Central memory CD8-positive, alpha-beta T cell (primary cell): Measurements from ENCODE around the gene AGFG1.
A peak's percentile ranks its signal among the peaks of the same experiment; 100 is the strongest.
"Not testable (repeated sequence)": the region's sequence is repeated elsewhere in the genome, so short reads cannot be mapped to it uniquely, and the experiment has no call there.

Experiments
- ATAC-seq: fragments of 150-1000 bp; cut with Tn5 transposase; replicated peaks from 2 replicates; pipeline ENCODE4 v1.10.0; 2022; ENCODE audit warnings: mild to moderate bottlenecking, moderate FRiP score, moderate number of reproducible peaks; ENCODE audit not compliant: poor library complexity, severe bottlenecking; ENCODE audit errors: extremely low read depth
- DNase-seq, 2 donors: peaks; one replicate each; pipeline ENCODE4 v3.0.0; 2021; ENCODE audit warnings: low spot score in 2 of 2
- H3K27ac Mint-ChIP-seq: one replicate; pipeline ENCODE4 v1.8.0; 2022; ENCODE audit warnings: low read depth, mild to moderate bottlenecking, moderate library complexity, mixed read lengths
- H3K27me3 Mint-ChIP-seq: one replicate; pipeline ENCODE4 v1.8.0; 2022; ENCODE audit warnings: mixed read lengths
- H3K36me3 Mint-ChIP-seq: one replicate; pipeline ENCODE4 v1.8.0; 2022; ENCODE audit warnings: mild to moderate bottlenecking, moderate library complexity, mixed read lengths; ENCODE audit not compliant: insufficient read depth
- H3K4me1 Mint-ChIP-seq: one replicate; pipeline ENCODE4 v1.8.0; 2022; ENCODE audit warnings: mixed read lengths
- H3K4me3 Mint-ChIP-seq: one replicate; pipeline ENCODE4 v1.8.0; 2022; ENCODE audit warnings: mild to moderate bottlenecking, moderate library complexity, mixed read lengths
- H3K9me3 Mint-ChIP-seq: one replicate; pipeline ENCODE4 v1.8.0; 2022; ENCODE audit warnings: mixed read lengths

The AGFG1 gene

GRCh38 chr2:227509824-227510619, 38.1 kb downstream of the AGFG1 start:
- ATAC-seq (no peak), DNase-seq (no peak)
- Mint-ChIP-seq H3K36me3 (peaks cover 2% of the 10 kb centered on the region), H3K4me1 (peaks cover 86% of the 10 kb centered on the region), H3K27me3 (no peaks in the 10 kb centered on the region), H3K4me3 (no peak overlapping the region), H3K27ac (no peak overlapping the region), H3K9me3 (no peaks in the 10 kb centered on the region)

DNA sequence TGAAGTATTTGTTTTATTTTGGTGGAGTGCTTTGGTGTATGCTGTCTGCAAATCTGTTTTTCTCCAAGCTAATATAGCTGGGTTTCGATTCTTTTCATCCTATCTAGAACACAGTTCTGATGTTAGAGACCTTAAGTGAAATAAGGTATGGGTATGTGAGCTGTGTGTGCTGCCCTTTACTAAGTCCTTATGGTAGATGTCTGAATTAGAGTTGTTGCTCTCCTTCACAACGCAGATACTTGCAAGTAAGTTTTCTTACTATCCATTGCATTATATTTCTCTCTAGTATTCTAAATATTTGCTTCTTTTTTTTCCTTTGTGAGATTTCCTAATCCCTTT, 38.6 kb downstream of the AGFG1 start:
- Mint-ChIP-seq H3K4me3 (no peak overlapping the region), H3K27me3 (no peaks in the 10 kb centered on the region), H3K36me3 (peaks cover 2% of the 10 kb centered on the region), H3K4me1 (peaks cover 86% of the 10 kb centered on the region), H3K9me3 (no peaks in the 10 kb centered on the region), H3K27ac (no peak overlapping the region)
- DNase-seq (no peak), ATAC-seq (no peak)

- no peak for DNase-seq
- ATAC-seq: no peak
- Mint-ChIP-seq H3K4me3 (no peak overlapping the region), H3K9me3 (no peaks in the 10 kb centered on the region), H3K36me3 (peaks cover 2% of the 10 kb centered on the region), H3K4me1 (peaks cover 86% of the 10 kb centered on the region), H3K27me3 (no peaks in the 10 kb centered on the region), H3K27ac (no peak overlapping the region)
Measured at GRCh38 chr2:227511239-227511930, 39.4 kb downstream of the AGFG1 start.

DNA sequence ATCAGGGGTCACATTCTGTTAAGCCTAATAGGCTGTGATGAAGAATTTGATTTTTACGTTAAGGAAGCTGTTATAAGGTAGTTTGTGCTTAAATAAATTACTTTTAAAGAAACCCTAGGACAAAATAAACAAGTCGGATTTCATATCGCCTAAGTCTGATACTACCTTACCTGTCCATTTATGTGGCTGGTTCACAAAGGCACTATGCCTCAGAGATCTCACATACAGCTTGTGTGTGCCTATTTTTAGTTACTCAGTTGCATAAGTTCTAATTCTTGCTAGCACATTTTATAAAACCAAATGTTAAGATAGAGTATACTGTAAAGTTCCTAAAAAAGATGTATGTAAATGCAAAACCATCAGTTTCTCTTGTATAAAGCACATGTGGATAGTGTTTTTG, 40.0 kb downstream of the AGFG1 start:
- no peak overlapping the region for H3K4me3 Mint-ChIP-seq
- H3K27me3 Mint-ChIP-seq: no peaks in the 10 kb centered on the region
- no peak overlapping the region for H3K27ac Mint-ChIP-seq
- ATAC-seq: no peak
- H3K36me3 Mint-ChIP-seq: peaks cover 2% of the 10 kb centered on the region
- no peaks in the 10 kb centered on the region for H3K9me3 Mint-ChIP-seq
- no peak for DNase-seq
- peaks cover 83% of the 10 kb centered on the region for H3K4me1 Mint-ChIP-seq

DNA sequence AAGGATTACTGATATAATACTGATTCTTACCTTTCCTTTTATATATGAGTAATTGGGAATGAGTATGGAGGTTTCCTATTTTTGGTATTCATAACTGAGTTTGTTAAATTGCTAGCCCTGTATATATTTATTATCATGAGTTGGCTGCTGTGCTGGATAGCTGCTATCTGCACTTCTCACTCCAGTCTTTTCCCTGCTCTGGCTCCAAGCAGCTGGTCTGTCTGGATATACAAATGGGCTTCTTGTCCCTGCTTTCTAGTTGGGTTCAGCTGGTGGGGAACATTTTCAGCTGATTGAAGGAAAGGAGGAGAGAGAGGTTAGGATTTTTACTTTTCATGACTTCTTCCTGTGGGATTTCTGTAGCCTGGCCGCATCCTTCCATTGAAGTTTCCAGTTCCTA, 41.2 kb downstream of the AGFG1 start:
- Mint-ChIP-seq H3K27me3 (no peaks in the 10 kb centered on the region), H3K36me3 (peaks cover 4% of the 10 kb centered on the region), H3K4me1 (peaks cover 91% of the 10 kb centered on the region), H3K9me3 (no peaks in the 10 kb centered on the region), H3K27ac (no peak overlapping the region), H3K4me3 (no peak overlapping the region)
- DNase-seq (no peak), ATAC-seq (no peak)

DNA sequence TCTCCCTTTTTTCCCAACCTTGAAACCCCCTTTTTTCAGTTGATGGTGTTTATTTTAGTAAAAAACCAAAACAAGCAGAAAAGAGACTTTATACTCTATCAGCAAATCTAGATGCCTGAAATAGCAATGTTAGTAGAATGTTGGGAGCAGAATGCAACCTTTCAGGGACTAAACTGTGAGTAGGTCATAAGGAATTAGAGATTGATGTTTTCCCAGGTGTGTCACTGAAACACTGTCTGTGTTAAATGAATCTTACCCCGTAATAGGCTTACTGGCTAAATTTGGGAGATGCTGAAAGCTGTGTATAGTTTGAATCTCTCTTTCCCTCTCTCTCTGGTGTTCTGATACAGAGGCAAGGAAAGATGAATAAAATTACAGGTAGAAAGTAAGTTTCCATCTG, 43.8 kb downstream of the AGFG1 start:
- H3K4me1 Mint-ChIP-seq: peaks cover 78% of the 10 kb centered on the region
- ATAC-seq (no peak), DNase-seq (no peak)
- no peak overlapping the region for H3K27ac Mint-ChIP-seq
- no peaks in the 10 kb centered on the region for H3K27me3 Mint-ChIP-seq
- H3K9me3 Mint-ChIP-seq: no peaks in the 10 kb centered on the region
- H3K36me3 Mint-ChIP-seq: peaks cover 6% of the 10 kb centered on the region
- no peak overlapping the region for H3K4me3 Mint-ChIP-seq

GRCh38 chr2:227517724-227518123, 45.8 kb downstream of the AGFG1 start:
- ATAC-seq: no peak
- peaks cover 9% of the 10 kb centered on the region for H3K36me3 Mint-ChIP-seq
- no peaks in the 10 kb centered on the region for H3K27me3 Mint-ChIP-seq
- no peak for DNase-seq
- peaks cover 61% of the 10 kb centered on the region for H3K4me1 Mint-ChIP-seq
- H3K4me3 Mint-ChIP-seq: no peak overlapping the region
- H3K9me3 Mint-ChIP-seq: no peaks in the 10 kb centered on the region
- H3K27ac Mint-ChIP-seq: no peak overlapping the region

GRCh38 chr2:227518278-227518865, 46.4 kb downstream of the AGFG1 start:
- H3K4me1 Mint-ChIP-seq: peaks cover 55% of the 10 kb centered on the region
- not testable (repeated sequence) for ATAC-seq, H3K9me3 Mint-ChIP-seq, H3K27me3 Mint-ChIP-seq, H3K36me3 Mint-ChIP-seq, H3K27ac Mint-ChIP-seq, H3K4me3 Mint-ChIP-seq, DNase-seq

DNA sequence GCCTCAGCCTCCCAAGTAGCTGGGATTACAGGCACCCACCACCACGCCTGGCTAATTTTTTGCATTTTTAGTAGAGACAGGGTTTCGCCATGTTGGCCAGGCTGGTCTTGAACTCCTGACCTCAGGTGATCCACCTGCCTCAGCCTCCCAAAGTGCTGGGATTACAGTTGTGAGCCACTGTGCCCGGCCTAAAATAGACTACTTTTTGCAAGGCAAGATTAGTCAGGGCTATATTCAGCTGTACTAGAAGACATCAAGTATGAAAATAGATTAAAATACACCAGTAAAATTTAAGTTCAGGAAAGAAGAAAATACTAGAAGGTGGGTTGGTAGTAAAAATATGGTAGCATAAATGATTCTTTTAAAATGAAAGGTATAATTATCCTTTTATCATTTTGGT, 49.2 kb downstream of the AGFG1 start:
- not testable (repeated sequence) for H3K9me3 Mint-ChIP-seq, H3K27me3 Mint-ChIP-seq, H3K27ac Mint-ChIP-seq, H3K4me3 Mint-ChIP-seq, ATAC-seq, DNase-seq
- H3K36me3 Mint-ChIP-seq: peaks cover 18% of the 10 kb centered on the region
- peaks cover 27% of the 10 kb centered on the region for H3K4me1 Mint-ChIP-seq

- H3K4me3 Mint-ChIP-seq: no peak overlapping the region
- no peak for DNase-seq
- no peak for ATAC-seq
- no peak overlapping the region for H3K27ac Mint-ChIP-seq
- no peaks in the 10 kb centered on the region for H3K9me3 Mint-ChIP-seq
- H3K4me1 Mint-ChIP-seq: peaks cover 10% of the 10 kb centered on the region
- H3K36me3 Mint-ChIP-seq: peaks cover 18% of the 10 kb centered on the region
- H3K27me3 Mint-ChIP-seq: no peaks in the 10 kb centered on the region
Measured at GRCh38 chr2:227524665-227525064, 52.7 kb downstream of the AGFG1 start.

DNA sequence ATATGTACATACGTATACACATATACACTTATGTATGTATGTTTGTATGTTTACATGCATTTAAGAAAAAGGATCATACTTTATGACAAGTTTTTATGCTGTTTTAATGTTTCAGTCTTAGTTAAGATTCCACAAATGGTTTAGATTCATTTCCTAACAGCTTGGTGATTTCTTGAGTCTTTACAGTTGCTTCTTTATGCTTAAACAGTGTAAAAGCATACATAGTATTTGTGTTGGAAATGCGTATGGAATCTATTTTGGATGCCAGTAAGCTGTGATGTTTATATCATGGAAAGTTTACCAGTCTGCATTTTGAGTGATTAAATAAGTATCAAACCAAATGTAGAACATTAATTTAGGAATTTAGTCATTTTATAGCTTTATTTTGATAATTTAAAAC, 55.4 kb downstream of the AGFG1 start:
- DNase-seq: no peak
- H3K36me3 Mint-ChIP-seq: peaks cover 23% of the 10 kb centered on the region
- H3K4me3 Mint-ChIP-seq: no peak overlapping the region
- no peak overlapping the region for H3K27ac Mint-ChIP-seq
- no peaks in the 10 kb centered on the region for H3K4me1 Mint-ChIP-seq
- H3K9me3 Mint-ChIP-seq: no peaks in the 10 kb centered on the region
- no peak for ATAC-seq
- no peaks in the 10 kb centered on the region for H3K27me3 Mint-ChIP-seq

DNA sequence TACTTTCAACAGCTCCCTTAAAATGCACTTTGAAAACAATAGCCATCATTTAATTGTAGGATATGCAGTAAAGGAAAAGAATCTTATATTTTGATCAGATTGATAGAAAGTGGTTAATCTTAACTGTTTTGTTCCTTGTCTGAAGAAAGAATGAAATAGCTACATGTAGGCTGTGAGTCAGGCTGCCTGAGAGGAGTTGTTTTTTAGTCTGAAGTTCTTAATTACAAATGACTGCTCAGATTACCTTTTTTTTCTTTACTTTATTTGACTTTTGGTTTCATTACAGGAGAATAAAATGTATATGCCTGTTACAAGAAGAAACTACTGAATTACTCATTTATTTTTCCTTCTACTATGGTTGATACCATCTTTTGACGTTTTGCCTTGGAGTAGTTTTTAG, 56.8 kb downstream of the AGFG1 start:
- DNase-seq: no peak
- no peak for ATAC-seq
- Mint-ChIP-seq H3K36me3 (peaks cover 33% of the 10 kb centered on the region), H3K27me3 (no peaks in the 10 kb centered on the region), H3K4me1 (no peaks in the 10 kb centered on the region), H3K27ac (peak overlapping the region; percentile 6), H3K4me3 (no peak overlapping the region), H3K9me3 (no peaks in the 10 kb centered on the region)

GRCh38 chr2:227529871-227530270, 57.9 kb downstream of the AGFG1 start:
- H3K36me3 Mint-ChIP-seq: peaks cover 32% of the 10 kb centered on the region
- no peak for DNase-seq
- no peak overlapping the region for H3K27ac Mint-ChIP-seq
- H3K4me3 Mint-ChIP-seq: no peak overlapping the region
- no peak for ATAC-seq
- H3K27me3 Mint-ChIP-seq: no peaks in the 10 kb centered on the region
- H3K4me1 Mint-ChIP-seq: no peaks in the 10 kb centered on the region
- no peaks in the 10 kb centered on the region for H3K9me3 Mint-ChIP-seq
